Kidney glomerular epithelial cell (primary cell): Measurements from ENCODE around the gene ATP5F1D.
"Not testable (repeated sequence)": the region's sequence is repeated elsewhere in the genome, so short reads cannot be mapped to it uniquely, and the experiment has no call there.

Experiments
- DNase-seq: peaks from one replicate; lab custom pipeline; 2025; lab: John Stamatoyannopoulos, UW

The ATP5F1D gene

DNA sequence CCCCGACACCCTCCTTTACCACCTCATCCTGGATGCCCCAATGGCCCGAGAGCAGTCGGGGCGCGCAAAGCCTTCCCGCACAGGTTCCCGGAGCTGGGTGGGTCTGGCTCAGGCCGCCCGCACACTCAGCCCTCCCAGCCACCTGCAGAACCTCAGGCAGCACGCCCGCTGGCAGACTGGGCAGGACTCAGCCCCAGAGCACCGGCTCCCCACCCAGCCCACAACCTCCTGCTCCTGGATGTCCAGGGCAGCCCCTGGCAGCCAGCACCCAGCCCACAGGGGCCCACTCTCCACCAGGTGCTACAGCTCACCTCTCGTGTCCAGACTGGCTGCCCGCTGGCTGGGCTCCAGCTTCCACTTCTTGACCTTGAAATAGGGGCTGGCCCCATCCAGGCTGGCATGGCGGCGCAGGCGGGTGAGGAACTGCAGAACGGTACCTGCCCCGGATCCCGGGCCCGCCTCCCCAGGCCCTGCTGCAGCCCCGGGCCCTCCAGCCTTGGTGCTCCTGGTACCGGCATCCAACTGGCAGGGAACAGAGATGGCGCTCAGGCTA is 8.4 kb upstream of the ATP5F1D start:
- DNase-seq, result no peak

DNA sequence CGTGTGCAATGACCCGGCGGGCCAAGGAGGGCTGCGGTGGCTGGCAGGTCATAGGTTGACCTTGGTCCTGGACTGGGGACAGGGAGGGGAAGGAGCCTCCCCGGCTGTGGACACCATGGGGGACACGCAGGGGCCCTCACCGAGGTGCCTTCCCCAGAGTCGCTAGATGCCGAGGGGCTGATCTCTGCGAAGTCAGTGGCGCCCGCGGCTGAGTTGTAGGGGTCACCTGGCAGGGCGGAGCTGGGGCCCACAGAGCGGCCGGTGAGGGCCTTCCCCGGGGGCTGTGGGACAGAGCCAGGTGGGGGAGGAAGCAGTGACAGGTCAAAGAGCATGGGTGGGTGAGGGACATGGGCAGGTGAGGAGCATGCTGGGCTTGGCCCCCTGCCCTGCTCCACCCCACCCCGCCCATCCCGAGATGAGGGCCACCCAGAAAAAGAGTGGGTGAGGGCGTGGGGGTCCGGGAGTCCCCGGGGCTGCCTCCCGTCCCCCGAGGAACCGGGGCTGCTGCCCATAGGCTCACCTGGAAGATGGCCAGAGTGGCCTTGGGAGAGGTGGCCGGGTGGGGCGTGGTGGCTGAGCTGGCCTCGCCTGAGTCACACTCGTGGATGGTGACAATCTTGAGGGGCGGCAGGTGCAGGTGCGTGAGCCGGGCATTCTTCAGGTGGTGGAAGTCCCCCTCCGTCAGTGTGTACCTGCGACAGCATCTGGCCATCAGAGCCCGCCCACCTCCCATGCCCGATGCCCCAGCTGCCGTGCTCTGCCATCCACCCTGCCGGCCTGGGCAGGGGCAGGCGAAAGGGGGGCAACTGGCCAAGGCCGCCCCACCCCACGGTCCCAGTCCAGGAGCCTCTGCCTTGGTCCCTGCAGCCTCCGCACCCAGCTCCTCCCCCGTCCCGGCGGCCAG is 7.2 kb upstream of the ATP5F1D start:
- no peak for DNase-seq

- DNase-seq, result no peak
Observed at GRCh38 chr19:1234955-1235380, 6.6 kb upstream of the ATP5F1D start.

DNA sequence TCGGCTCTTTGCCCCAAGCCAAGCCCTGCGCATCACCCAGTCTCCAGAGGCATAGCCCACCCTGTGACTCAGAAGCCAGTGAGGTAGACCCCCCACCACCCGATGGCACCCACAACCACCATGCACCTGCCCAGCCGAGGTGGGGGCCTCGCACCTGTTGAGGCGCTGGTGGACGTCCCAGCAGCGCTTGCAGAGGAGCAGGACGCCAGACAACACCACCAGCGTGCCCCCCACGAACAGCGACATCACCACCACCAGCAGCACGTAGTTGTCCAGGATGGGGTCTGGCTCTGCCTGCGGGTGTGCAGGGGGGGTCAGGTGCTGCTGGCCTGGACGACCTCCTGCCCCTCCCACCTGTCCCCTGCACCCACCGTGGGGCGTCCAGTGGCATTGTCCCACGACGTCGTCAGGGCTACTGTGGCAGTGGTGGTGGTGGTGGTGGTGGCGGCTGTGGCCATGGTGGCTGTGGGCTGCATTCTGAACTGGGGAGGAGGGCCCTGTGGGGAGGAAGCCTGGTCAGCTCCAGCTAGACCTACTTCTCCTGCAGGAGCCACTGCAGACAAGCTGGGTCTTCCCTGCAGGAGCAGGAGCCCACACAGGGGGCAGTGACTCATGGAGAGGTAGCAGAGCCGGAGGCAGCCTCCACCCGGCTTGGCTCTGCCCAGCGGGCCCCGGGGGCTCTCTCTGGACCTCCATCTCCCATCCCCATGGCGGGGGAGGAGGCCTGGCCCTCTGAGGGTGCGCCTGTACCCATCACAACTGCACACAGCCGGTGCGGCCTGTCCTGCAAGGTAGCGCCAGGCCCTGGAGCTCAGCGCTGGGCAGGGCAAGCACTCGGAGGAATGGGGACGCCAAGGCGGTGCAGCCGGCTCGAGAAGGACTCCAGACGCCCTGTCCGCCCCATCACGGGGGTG is 5.7 kb upstream of the ATP5F1D start:
- no peak for DNase-seq

- no peak for DNase-seq
Observed at GRCh38 chr19:1236576-1236975, 5.0 kb upstream of the ATP5F1D start.

GRCh38 chr19:1237027-1237659 is 4.4 kb upstream of the ATP5F1D start:
- DNase-seq, result no peak

DNA sequence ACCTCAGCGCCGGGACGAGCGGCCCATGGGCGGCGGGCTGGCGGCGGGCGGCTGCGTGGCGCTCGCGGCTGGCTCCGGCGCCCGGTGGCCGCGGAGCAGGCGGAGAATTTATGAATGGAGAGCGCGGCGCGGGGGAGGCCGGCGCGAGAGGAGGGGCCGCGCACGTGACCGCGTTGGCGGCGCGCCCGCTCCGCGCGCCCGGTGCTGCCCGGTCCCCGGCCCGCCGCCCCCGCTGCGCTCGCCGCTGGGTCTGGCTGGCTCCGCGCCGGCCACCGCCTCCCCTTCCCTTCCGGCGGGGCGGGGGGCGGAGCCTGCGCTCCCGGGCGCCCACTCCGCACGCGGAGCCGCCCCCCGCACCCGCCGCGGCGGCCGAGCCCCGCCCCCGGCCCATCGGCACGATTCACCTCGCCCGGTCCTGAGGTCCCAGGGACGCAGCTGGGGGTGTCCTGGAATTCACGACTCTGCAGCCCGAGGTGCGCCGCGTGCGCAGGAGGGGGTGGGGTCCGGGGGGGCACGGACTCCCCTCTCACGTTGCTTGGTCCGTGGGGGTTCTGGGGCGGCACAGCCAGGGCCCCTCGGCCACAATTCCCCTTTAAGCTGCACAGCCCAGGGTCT is 3.7 kb upstream of the ATP5F1D start, which contains the start of gene CBARP:
Gene CBARP, minus strand, starts transcription at position 252 of the 615 bp plus-strand sequence. CDS start 1,905 bp downstream, outside the sequence.
- no peak for DNase-seq

GRCh38 chr19:1238369-1239303 is 2.9 kb upstream of the ATP5F1D start:
- DNase-seq, result no peak

DNA sequence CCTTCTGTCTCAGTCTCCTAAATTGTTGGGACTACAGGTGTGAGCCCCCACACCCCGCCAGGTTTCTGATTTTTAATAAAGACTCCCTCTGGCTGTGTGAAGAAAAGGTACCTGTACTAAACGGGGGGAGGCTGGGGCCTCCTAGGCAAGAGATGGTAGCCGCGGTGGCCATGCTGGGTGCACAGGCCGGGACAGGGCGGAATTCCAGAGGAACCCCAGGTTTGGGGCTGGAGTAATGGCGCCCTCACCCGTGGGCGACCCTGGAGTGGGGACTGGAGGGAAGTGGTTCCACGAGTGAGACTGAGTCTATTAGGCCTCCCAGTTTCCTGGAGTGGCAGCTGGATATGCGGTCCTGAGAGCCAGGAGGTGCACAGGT is 2.1 kb upstream of the ATP5F1D start:
- DNase-seq, result no peak

DNA sequence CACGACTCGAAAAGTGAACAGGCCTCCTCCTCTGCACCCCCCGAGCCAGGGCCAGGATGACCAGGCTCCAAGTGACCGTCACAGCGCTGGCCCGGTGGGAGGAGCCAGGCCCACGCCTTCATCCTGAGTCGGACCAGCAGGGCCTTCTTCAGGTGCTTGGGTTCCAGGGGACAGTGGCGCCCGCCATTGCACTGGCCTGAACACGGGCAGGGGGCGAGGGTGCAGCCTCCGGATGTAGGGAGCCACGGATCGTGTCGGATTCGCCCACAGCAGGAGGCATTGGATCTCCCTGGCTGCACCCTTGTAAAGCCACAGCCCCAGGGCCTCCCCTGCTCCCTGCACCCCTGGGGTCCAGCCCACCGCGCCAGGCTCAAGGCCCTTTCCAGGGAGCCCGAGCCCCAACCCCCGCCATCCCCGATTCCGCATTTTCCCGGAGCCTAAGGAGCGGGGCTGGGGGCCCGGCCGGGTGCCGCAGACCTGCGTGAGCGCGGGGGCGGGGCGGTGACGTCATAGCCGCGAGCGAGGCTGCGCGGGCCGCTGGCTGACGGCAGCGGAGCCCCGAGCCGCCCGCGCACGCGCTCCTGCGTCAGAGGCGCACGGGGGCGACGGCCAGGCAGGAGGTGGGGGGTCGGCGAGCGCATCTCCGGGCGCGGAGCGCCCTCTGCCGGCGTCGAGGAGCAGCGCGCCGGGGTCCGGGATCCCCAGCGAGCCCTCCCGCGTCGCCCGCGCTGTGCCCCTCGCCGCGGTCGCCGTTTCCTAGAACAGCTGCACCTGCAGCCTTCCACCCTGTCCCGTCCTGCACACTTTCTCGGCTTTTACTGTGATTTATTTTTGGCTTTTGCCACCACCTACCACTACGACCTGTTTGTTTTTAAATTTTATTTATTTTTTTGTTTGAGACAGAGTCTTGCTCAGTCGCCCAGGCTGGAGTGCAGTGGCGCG is 1.5 kb upstream of the ATP5F1D start:
- peak; percentile 49 for DNase-seq

DNA sequence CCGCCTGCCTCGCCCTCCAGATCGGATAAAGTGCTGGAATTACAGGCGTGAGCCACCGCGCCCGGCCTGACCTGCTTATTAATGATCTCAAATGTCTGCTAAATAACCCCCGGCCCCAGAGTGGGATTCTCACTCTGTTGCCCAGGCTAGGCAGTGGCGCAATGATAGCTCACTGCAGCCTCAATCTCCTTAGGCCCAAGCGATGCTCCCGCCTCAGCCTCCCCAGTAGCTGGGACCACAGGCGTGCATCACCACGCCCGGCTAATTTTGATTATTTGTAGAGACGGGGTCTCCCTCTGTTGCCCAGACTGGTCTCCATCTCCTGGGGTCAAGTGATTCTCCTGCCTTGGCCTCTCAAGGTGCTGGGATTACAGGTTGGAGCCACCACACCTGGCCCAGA is 626 bp upstream of the ATP5F1D start:
- DNase-seq, result no peak

GRCh38 chr19:1243768-1244692 is 2.5 kb downstream of the ATP5F1D start:
- peak; percentile 63 for DNase-seq

DNA sequence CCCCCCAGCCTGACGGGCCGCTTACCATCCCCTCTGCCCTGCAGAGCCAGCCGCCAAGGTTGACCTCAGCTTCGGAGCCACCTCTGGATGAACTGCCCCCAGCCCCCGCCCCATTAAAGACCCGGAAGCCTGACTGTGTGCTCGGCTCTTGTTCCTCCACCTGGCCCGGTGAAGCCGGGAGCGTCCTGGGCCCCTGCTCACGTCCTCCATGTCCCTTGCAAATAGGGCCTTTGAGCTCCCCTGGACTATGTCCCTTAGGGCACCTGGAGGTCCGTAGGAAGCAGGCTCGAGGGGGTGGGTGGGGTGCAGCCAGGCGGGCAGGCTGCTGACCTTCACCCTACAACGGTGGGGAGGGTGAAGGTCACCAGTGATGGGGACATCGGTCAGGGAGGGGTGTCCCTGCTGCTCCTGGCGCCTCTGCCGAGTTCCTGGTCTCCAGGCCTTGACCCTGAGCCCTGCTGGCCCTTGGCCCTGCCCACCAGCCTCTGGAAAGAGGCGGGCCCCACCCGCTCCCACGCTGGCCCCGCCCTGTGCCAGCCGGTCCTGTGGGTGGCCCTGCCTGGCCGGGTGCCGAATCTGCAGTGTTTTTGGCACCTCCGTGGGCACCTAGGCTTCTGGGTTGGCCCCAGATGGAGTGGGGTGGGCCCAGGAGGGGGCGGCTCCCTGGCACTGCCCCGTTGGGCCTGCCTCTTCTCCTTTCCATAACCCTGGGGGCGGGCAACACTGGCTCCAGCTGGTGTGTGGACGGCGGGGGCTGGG is 3.3 kb downstream of the ATP5F1D start:
- no peak for DNase-seq

DNA sequence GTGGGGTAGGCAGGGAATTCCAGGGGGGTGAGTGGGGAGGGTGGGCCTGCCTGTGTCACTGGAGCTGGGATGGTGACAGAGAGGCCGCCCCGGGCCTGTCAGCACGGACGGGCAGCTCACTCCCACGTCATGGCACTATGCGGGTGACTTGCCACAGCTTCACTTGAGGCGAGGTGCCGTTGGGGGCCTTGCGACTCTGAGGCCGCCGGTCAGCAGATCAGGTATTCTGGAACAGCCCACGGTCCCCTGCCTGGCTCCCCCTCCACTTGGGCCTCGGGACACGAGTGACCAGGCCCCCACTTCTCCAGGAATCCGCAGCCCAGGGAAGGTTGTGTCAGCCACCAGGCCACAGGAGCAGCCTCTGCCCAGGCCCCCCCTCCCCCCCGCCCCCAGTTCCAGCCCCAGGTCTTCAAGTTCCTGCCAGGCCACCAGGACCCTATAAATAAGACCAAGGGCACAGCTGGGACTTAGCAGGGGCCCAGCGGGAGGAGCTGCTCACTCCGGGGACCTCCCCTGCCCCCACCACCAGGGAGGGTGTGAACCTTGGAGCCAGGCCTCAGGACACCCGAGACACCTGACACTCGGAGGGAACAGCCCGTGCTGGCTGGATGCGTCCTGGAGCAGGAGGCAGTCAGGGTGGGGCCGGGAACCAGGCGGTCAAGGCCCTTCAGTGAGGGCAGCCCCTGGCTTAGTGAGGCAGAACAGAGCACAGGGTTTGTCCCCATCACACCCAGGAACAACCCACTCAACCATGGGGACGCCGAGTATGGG is 4.1 kb downstream of the ATP5F1D start:
- no peak for DNase-seq

- not testable (repeated sequence) for DNase-seq
Observed at GRCh38 chr19:1246265-1247087, 4.9 kb downstream of the ATP5F1D start.

DNA sequence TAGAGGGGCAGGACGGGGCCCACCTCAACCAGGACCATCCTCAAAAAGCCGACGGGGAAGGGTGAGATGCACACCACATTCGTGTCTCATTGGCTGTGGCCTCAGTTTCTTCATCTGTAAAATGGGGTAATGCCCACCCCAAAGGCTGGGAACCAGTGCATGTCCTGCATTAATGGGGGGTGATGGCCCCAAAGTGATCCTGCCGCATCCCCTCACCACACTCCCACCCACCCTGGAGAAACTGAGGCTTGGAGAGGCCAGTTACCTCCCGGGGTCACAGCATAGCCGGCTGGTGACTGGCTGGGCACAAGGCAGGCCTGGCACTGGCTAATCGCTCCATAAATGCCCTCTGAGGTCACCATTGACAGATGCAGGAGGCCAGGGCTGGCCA is 6.2 kb downstream of the ATP5F1D start:
- no peak for DNase-seq
